IMR-90 (cell line): ENCODE measurements around the gene KLHL42. TPM values are rescaled to one million over a fixed set of nuclear protein-coding genes. Genes with fewer than 3 reads are reported as not detected.

Source experiments
- ATAC-seq: fragments of 200-7000 bp; cut with Tn5 transposase; 2 replicates; pipeline ENCODE4 v1.9.1; 2020; ENCODE audit warnings: low read depth, mild to moderate bottlenecking, moderate library complexity
- BruUV-seq: library from RNA; stranded (reverse); fragments of 400-500 nt; replicated peaks from 2 replicates; lab custom pipeline; 2021; lab: Mats Ljungman, UMichigan
- CTCF ChIA-PET: fragments of 300-600 bp; formaldehyde crosslinking; extraction: SDS; loops from one replicate; lab custom pipeline; 2021; ENCODE audit warnings: antibody characterized with exemption; lab: Yijun Ruan, JAX
- POLR2A ChIA-PET: fragments of 300-600 bp; sonication (Branson Sonifier 250); formaldehyde crosslinking; loops from one replicate; lab custom pipeline; 2022; ENCODE audit warnings: antibody characterized with exemption; ENCODE audit not compliant: unreplicated experiment; lab: Charles Lee
- DNase-seq: peaks from one replicate; pipeline ENCODE4 v3.0.0; 2013
- H2AFZ ChIP-seq: replicated peaks from 2 replicates; pipeline ENCODE3; 2013; ENCODE audit warnings: low read length, mild to moderate bottlenecking; ENCODE audit not compliant: poor library complexity
- H2AK5ac ChIP-seq: 2 replicates; pipeline ENCODE4 v1.6.1; 2013; ENCODE audit warnings: low read depth, low read length, inconsistent platforms
- H2AK9ac ChIP-seq: replicated peaks from 2 replicates; pipeline ENCODE3; 2013; ENCODE audit warnings: mild to moderate bottlenecking, low read depth, low read length, moderate library complexity; ENCODE audit not compliant: poor library complexity
- H2BK120ac ChIP-seq: 2 replicates; pipeline ENCODE4 v1.6.1; 2013; ENCODE audit warnings: low read depth, low read length, inconsistent platforms
- H2BK15ac ChIP-seq: 3 replicates; pipeline ENCODE4 v1.6.1; 2013; ENCODE audit warnings: low read depth, low read length, inconsistent platforms
- H2BK20ac ChIP-seq: 2 replicates; pipeline ENCODE4 v1.6.1; 2013; ENCODE audit warnings: low read depth, mild to moderate bottlenecking, inconsistent platforms, low read length, moderate library complexity
- H2BK5ac ChIP-seq: 2 replicates; pipeline ENCODE4 v1.6.1; 2013; ENCODE audit warnings: mild to moderate bottlenecking, low read depth, low read length, inconsistent platforms; ENCODE audit not compliant: poor library complexity, severe bottlenecking
- H3K14ac ChIP-seq: replicated peaks from 2 replicates; pipeline ENCODE4 v1.6.1; 2013; ENCODE audit warnings: low read depth, low read length, inconsistent platforms
- H3K18ac ChIP-seq: 2 replicates; pipeline ENCODE4 v1.6.1; 2013; ENCODE audit warnings: low read depth, low read length, control low read depth
- H3K23ac ChIP-seq: 2 replicates; pipeline ENCODE4 v1.6.1; 2013; ENCODE audit warnings: low read depth, low read length, inconsistent platforms
- H3K27ac ChIP-seq: 2 replicates; pipeline ENCODE4 v1.5.1; 2013; ENCODE audit warnings: mild to moderate bottlenecking, control low read depth, low read length; ENCODE audit not compliant: insufficient read depth
- H3K27me3 ChIP-seq: 2 replicates; pipeline ENCODE4 v1.6.1; 2013; ENCODE audit warnings: low read length; ENCODE audit not compliant: control insufficient read depth, insufficient read depth
- H3K36me3 ChIP-seq: 2 replicates; pipeline ENCODE4 v1.6.1; 2013; ENCODE audit warnings: low read length, mixed read lengths; ENCODE audit not compliant: control insufficient read depth, insufficient read depth
- H3K4ac ChIP-seq: 2 replicates; pipeline ENCODE4 v1.6.1; 2013; ENCODE audit warnings: low read depth, low read length, inconsistent platforms
- H3K4me1 ChIP-seq: 2 replicates; pipeline ENCODE4 v1.6.1; 2013; ENCODE audit warnings: low read length, mixed read lengths; ENCODE audit not compliant: control insufficient read depth, insufficient read depth
- H3K4me2 ChIP-seq: 2 replicates; pipeline ENCODE4 v1.6.1; 2013; ENCODE audit warnings: low read depth, mild to moderate bottlenecking, control low read depth, low read length, moderate library complexity
- H3K4me3 ChIP-seq: 2 replicates; pipeline ENCODE4 v1.5.1; 2013; ENCODE audit warnings: low read depth, mild to moderate bottlenecking, control low read depth, low read length, moderate library complexity; ENCODE audit not compliant: insufficient read depth
- H3K56ac ChIP-seq: 2 replicates; pipeline ENCODE4 v1.6.1; 2013; ENCODE audit warnings: low read length, inconsistent platforms; ENCODE audit not compliant: insufficient read depth; ENCODE audit errors: extremely low read depth
- H3K79me1 ChIP-seq, 2 experiments: 2 replicates each; pipeline ENCODE4 v1.6.1; 2013; ENCODE audit warnings: low read length in 2 of 2, inconsistent platforms in 1 of 2, low read depth in 1 of 2
- H3K9ac ChIP-seq: 2 replicates; pipeline ENCODE4 v1.6.1; 2013; ENCODE audit warnings: low read depth, low read length, control low read depth
- H3K9me1 ChIP-seq: 2 replicates; pipeline ENCODE4 v1.6.1; 2013; ENCODE audit warnings: low read length, inconsistent platforms; ENCODE audit not compliant: insufficient read depth
- H3K9me3 ChIP-seq: 2 replicates; pipeline ENCODE4 v1.6.1; 2013; ENCODE audit warnings: low read length; ENCODE audit not compliant: control insufficient read depth, insufficient read depth
- H4K20me1 ChIP-seq: 2 replicates; pipeline ENCODE4 v1.6.1; 2013; ENCODE audit warnings: low read length, inconsistent platforms; ENCODE audit not compliant: insufficient read depth
- H4K5ac ChIP-seq: 2 replicates; pipeline ENCODE4 v1.6.1; 2013; ENCODE audit warnings: mild to moderate bottlenecking, low read depth, low read length, control low read depth
- H4K8ac ChIP-seq, 2 experiments: 2 replicates each; pipeline ENCODE4 v1.6.1; 2013; ENCODE audit warnings: low read depth in 2 of 2, low read length in 2 of 2, control low read depth in 1 of 2, inconsistent platforms in 1 of 2
- H4K91ac ChIP-seq: 2 replicates; pipeline ENCODE4 v1.6.1; 2013; ENCODE audit warnings: low read depth, low read length, inconsistent platforms; ENCODE audit not compliant: insufficient read depth
- BHLHE40 ChIP-seq: fragments of 150-350 bp; IDR thresholded peaks from 2 replicates; pipeline ENCODE4 v1.6.1; 2016; ENCODE audit warnings: mild to moderate bottlenecking, low read depth, low read length
- CHD1 ChIP-seq: IDR thresholded peaks from 2 replicates; pipeline ENCODE4 v1.6.1; 2012; ENCODE audit warnings: low read depth, low read length, improper control_type of control experiment
- FOS ChIP-seq: fragments of 150-350 bp; IDR thresholded peaks from 2 replicates; pipeline ENCODE4 v1.6.1; 2016; ENCODE audit warnings: low read depth, low read length
- MAZ ChIP-seq: IDR thresholded peaks from 2 replicates; pipeline ENCODE4 v1.6.1; 2012; ENCODE audit warnings: low read depth, mild to moderate bottlenecking, low read length, improper control_type of control experiment, moderate library complexity, borderline replicate concordance
- MXI1 ChIP-seq: IDR thresholded peaks from 2 replicates; pipeline ENCODE4 v1.6.1; 2012; ENCODE audit warnings: low read depth, mild to moderate bottlenecking, low read length, moderate library complexity, borderline replicate concordance
- RAD21 ChIP-seq: IDR thresholded peaks from 2 replicates; pipeline ENCODE4 v1.6.1; 2012; ENCODE audit warnings: low read length, improper control_type of control experiment
- WGBS, 2 experiments: methylation state at CpG; one replicate each; pipeline versions ENCODE4 v1.1.5 to v1.1.7; 2013; ENCODE audit warnings: missing lambda C conversion rate in 2 of 2; ENCODE audit not compliant: insufficient read length in 1 of 2; ENCODE audit errors: extremely low coverage in 2 of 2; 5-methylcytosine and 5-hydroxymethylcytosine counted together
- dilution Hi-C: fragments of 300-500 bp; cut with HindIII; formaldehyde crosslinking; loops from one replicate; pipeline ENCODE4 v1.14.3; 2018; ENCODE audit warnings: low sequenced_read_pairs; ENCODE audit not compliant: unreplicated experiment
- in situ Hi-C: fragments of 300-500 bp; cut with MboI; formaldehyde crosslinking; loops from 3 replicates; pipeline ENCODE4 v1.14.3; 2019; ENCODE audit warnings: low sequenced_read_pairs, inconsistent platforms, mixed read lengths
- intact Hi-C: fragments of 100-400 bp; cut with micrococcal nuclease; formaldehyde crosslinking; loops from 2 replicates; pipeline ENCODE4 v1.10.0; 2022
- polyA plus RNA-seq, 3 experiments: library from polyadenylated mRNA; depleted of rRNA; stranded (reverse); fragments of >200 nt; gene quantifications; 2 replicates each; pipeline ENCODE4 v1.2.3, GENCODE V29; 2012; ENCODE audit warnings: low replicate concordance in 1 of 3
- total RNA-seq: library from RNA; depleted of rRNA; stranded (reverse); fragments of >200 nt; gene quantifications from 2 replicates; pipeline ENCODE4 v1.2.3, GENCODE V29; 2012
- TF ChIP-seq, protein P1 (sequence below): fragments of 150-350 bp; IDR thresholded peaks from 2 replicates; pipeline ENCODE4 v1.6.1; 2017; ENCODE audit warnings: mild to moderate bottlenecking, antibody characterized with exemption, low read length, low read depth

Gene KLHL42
- total and polyA plus RNA-seq, 2 of the 4 experiments (the other 2 are of a cell fraction): 16.7 to 28.3 TPM

GRCh38 chr12:27802511-27802910, 22.5 kb downstream of the KLHL42 start:
- Histone ChIP-seq H2AK5ac (no peak overlapping the region), H4K20me1 (no peaks in the 10 kb centered on the region; the same call in 1 of the 2 replicates), H4K91ac (no peak overlapping the region), H2BK20ac (no peak overlapping the region), H3K23ac (no peak overlapping the region), H3K9ac (no peak overlapping the region), H3K9me1 (peaks cover 18% of the 10 kb centered on the region), H2AK9ac (no peak overlapping the region), H3K4ac (no peak overlapping the region), H3K4me2 (no peak overlapping the region), H3K27ac (no peak overlapping the region), H2BK120ac (no peak overlapping the region), H4K8ac (no peak overlapping the region), H3K36me3 (peaks cover 6% of the 10 kb centered on the region), H3K4me1 (no peaks in the 10 kb centered on the region; the same call in 1 of the 2 replicates), H3K79me1 (peaks cover 0 to 19% of the 10 kb centered on the region in 2 experiments; a peak in 2 of 4 replicates), H3K56ac (no peak overlapping the region), H4K5ac (no peak overlapping the region), H2BK15ac (no peak overlapping the region), H3K27me3 (no peaks in the 10 kb centered on the region), H3K14ac (no peak overlapping the region), H2AFZ (no peak overlapping the region), H2BK5ac (no peak overlapping the region), H3K4me3 (no peak overlapping the region), H3K18ac (no peak overlapping the region), H3K9me3 (no peaks in the 10 kb centered on the region)
- ChIA-PET POLR2A (no interaction called here), CTCF (interaction anchor here (1.1 kb wide), 1 partner anchor 12 kb away, joined by 4 read pairs; no protein-coding TSS in a partner anchor)
- intact Hi-C loops (no loop called here), in situ Hi-C loops (no loop called here), dilution Hi-C loops (no loop called here)
- BruUV-seq: no TSS peak
- ATAC-seq (no peak), DNase-seq (no peak)
- WGBS, 2 experiments: no CpG with 5 or more reads among the region's 4 CpGs
- TF ChIP-seq BHLHE40 (no peak), FOS (no peak), CHD1 (no peak), RAD21 (no peak), MAZ (no peak), MXI1 (no peak)
- TF ChIP-seq, protein P1, sequence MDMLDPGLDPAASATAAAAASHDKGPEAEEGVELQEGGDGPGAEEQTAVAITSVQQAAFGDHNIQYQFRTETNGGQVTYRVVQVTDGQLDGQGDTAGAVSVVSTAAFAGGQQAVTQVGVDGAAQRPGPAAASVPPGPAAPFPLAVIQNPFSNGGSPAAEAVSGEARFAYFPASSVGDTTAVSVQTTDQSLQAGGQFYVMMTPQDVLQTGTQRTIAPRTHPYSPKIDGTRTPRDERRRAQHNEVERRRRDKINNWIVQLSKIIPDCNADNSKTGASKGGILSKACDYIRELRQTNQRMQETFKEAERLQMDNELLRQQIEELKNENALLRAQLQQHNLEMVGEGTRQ: no peak
